OCI-LY3 (cell line): ENCODE data around the gene TRABD2A.

ENCODE experiments used
- EZH2phosphoT487 ChIP-seq: fragments of 200-600 bp; shearing (Covaris generic); IDR thresholded peaks from 2 replicates; pipeline ENCODE4 v1.6.1; 2018; ENCODE audit warnings: antibody characterized with exemption, mixed run types, low read depth
- TF ChIP-seq, protein P1 (sequence below): fragments of 200-600, 300-600 bp; sonication (generic); IDR thresholded peaks from 2 replicates; pipeline ENCODE4 v1.5.1; 2014; ENCODE audit warnings: antibody characterized with exemption, low read length, low read depth

DNA sequence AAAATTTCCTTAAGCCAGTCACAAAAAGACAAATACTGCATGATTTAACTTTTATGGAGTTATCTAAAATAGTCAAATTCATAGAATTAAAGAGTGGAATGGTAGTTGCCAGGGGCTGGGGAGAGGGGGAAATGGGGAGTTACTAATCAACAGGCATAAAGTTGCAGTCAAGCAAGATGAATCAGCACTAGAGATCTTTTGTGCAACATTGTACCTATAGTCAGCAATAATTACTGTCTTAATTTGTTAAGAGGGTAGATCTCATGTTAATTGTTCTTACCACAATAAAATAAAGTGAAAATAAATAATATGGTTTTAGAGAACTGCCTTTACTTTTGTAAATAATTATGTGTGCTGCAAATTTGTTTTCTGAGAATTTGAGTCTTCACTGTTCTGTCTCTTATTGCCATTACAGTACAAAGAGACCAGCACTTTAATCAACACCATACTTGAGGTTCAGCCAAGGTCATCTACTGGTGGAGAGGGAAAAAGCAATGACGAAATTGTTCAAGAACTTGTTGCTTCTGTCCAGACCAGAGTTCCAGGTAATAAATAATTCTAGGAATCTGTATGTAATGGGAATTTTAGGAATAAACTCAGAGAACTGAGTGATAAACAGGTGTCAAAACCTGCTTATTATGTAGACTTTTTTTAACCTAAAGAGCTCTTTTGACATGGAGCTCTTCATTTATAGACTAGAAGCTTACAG lies 75.5 kb downstream of the TRABD2A start:
- TF ChIP-seq, protein P1, sequence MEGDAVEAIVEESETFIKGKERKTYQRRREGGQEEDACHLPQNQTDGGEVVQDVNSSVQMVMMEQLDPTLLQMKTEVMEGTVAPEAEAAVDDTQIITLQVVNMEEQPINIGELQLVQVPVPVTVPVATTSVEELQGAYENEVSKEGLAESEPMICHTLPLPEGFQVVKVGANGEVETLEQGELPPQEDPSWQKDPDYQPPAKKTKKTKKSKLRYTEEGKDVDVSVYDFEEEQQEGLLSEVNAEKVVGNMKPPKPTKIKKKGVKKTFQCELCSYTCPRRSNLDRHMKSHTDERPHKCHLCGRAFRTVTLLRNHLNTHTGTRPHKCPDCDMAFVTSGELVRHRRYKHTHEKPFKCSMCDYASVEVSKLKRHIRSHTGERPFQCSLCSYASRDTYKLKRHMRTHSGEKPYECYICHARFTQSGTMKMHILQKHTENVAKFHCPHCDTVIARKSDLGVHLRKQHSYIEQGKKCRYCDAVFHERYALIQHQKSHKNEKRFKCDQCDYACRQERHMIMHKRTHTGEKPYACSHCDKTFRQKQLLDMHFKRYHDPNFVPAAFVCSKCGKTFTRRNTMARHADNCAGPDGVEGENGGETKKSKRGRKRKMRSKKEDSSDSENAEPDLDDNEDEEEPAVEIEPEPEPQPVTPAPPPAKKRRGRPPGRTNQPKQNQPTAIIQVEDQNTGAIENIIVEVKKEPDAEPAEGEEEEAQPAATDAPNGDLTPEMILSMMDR, result no peak
- no peak for TF ChIP-seq EZH2phosphoT487
